HG02870 (cell line): ENCODE data around the gene MTA2.

Experiments used
- ATAC-seq: cut with Tn5 transposase; IDR thresholded peaks from one replicate; pipeline ENCODE4 v1.9.1; 2021; ENCODE audit warnings: mild to moderate bottlenecking, moderate library complexity; ENCODE audit not compliant: unreplicated experiment

MTA2 gene

GRCh38 chr11:62547691-62548281, 53.9 kb downstream of the MTA2 start:
- ATAC-seq: no peak

GRCh38 chr11:62546929-62547625, 54.6 kb downstream of the MTA2 start:
- no peak for ATAC-seq

- no peak for ATAC-seq
Measured at GRCh38 chr11:62546244-62546928, 55.3 kb downstream of the MTA2 start, which contains the start of gene AHNAK. Gene AHNAK, minus strand, starts transcription at chr11:62546806. Its CDS starts 10,708 bp downstream, at chr11:62536098.

GRCh38 chr11:62545437-62546243, 56.0 kb downstream of the MTA2 start:
- no peak for ATAC-seq

GRCh38 chr11:62544581-62545436, 56.9 kb downstream of the MTA2 start:
- ATAC-seq: no peak

DNA sequence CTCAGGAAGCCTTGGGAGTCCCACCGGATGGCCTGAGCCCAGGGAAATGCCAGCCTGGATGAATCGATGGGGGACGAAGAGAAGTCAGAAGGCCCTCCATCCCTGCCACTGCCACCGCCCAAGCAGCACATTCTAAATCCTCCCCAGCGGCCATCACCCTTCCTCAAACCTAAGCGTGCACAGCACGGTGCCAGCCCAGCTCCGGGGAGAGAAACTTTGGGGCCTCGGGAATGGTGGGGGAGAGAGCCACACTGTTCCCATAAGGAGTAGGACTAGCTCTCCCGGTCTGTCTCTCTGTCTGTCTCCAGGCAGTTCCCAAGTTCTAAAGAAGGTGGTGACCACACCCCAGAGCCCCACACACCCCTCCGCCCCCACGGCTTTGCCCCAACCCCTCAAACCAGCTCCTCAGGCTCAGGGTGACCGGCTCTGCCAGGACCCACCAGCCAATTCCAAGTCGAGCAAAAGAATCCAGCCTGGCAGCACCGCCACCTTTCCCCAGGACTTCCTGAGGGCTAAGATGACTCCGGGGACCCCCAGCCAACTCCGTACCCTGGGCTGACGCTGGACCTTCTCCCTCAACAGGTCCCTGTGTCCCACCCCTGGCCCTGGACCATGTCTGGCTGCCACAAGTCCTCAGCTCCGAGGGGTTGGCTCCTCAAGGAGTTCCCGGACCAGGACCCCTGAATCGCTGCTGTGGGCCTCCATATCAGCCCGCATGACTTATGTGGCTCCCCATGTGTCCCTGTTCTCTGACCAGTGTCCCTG, 57.8 kb downstream of the MTA2 start:
- ATAC-seq: no peak
